GM19239 (cell line): Measurements from ENCODE around the gene MICAL2.

ENCODE experiments used
- DNase-seq: peaks from one replicate; pipeline ENCODE4 v3.0.0; 2011; ENCODE audit warnings: low spot score; ENCODE audit not compliant: insufficient read length
- FAIRE-seq: peaks from 2 replicates; lab custom pipeline; 2011; peaks lifted over from hg19 to GRCh38; lab: Jason Lieb, UNC

MICAL2 gene

GRCh38 chr11:12251666-12252560 is 141.5 kb downstream of the MICAL2 start:
- FAIRE-seq: no peak
- no peak for DNase-seq

- DNase-seq: no peak
Observed at GRCh38 chr11:12253843-12254281, 143.5 kb downstream of the MICAL2 start.

GRCh38 chr11:12258451-12258850 is 148.1 kb downstream of the MICAL2 start:
- DNase-seq: no peak
- no peak for FAIRE-seq

More at GRCh38 chr11:12253843-12254281, 143.5 kb downstream of the MICAL2 start:
- no peak for FAIRE-seq

DNA sequence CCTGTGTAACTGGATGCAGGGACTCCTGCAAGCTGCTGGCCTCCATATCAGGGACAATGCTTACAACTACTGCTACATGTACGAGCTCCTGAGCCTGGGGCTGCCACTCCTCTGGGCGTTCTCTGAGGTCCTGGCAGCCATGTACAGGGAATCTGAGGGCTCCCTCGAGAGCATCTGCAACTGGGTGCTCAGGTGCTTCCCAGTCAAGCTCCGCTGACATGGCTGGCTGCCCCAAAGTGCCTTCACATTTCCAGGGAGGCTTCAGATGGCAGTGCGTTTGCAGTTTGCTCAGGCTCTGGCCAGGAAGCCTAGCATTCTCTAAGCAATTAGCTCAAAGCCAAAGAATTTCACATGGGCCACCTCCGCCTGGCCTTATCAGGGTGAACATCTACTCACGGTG is 149.6 kb downstream of the MICAL2 start:
- no peak for FAIRE-seq
- no peak for DNase-seq

DNA sequence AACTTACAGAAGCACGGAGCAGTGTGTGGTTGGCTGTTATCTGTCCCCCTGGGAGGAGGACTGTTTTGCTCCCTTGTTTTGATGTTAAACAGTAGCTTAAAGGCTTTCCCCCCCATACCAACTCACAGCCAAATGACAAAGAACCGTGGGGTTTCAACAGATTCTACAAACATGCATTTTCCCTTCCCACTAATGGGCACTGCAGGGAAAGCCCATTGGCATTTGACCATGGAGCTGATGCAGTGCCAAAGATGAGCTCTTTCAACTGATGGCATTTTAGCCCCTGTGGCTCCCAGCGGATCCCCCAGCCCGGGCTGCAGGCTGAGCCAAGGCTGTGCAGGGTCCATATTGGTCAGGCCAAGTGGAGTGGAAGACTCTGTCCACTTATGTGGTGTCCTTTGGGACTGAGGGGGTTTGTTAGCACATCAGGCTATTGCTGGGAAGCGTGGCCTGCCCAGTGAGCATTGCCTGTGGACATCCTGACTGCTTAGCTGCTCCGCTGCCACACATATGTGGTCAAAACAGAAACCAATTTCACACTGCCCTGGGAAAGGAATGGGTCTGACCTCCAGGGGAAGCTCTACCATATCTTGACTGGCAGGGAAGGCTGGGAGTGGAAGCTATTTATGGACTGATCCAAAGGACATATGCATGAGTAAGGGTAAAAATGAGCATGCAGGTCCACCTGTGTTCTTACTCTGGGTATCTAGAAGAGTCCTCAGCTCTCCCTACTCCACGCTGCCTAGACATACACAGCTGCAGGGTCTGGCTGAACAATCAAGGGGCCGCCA is 150.5 kb downstream of the MICAL2 start:
- DNase-seq: no peak
- no peak for FAIRE-seq

- no peak for FAIRE-seq
- no peak for DNase-seq
Observed at GRCh38 chr11:12261551-12261950, 151.2 kb downstream of the MICAL2 start.

DNA sequence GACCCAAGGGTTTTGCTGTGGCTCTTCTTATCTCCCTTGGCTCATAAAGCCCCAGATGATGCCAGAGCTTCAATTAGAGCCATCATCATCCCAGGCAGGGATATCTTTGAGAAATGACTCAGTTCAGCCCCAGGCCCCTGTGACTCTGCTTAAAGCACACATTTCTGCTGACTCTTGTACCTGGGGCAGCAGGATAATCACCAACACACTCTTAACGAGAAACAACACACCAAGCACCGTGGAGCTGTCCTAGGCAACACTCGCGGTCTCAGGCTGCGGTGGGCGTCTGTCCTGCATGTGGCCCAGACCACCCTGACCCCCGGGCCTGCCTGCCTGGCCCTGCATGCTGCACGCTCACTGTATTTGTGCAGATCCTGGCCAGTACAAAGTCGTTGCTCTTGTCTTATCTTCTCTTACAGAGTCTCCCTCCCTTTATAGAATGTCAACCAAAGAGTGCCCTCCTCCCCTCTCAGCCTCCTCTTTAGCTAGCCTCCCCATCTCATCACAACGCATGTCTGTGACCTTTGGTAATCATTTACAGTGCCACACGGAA is 152.8 kb downstream of the MICAL2 start:
- no peak for DNase-seq
- no peak for FAIRE-seq

DNA sequence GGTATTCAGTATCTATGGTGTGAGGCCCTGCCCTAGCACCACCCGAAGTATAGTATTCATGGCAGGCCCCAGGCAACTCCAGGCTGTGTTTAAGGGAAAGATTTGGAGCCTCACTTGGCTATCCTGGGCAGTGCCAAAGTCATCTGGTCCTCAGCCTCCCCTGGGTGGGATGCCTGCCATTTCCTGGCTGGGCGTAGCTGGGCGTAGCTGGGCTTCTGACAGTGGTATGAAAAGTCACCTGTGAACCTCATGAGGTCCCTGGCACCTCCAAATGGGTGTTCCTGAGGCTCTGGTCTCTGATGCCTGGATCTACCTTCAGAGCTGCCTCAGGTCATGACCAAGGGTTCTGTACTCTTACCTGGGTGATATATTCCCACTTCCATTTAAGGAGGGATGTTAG is 154.0 kb downstream of the MICAL2 start:
- DNase-seq: no peak
- FAIRE-seq: no peak

DNA sequence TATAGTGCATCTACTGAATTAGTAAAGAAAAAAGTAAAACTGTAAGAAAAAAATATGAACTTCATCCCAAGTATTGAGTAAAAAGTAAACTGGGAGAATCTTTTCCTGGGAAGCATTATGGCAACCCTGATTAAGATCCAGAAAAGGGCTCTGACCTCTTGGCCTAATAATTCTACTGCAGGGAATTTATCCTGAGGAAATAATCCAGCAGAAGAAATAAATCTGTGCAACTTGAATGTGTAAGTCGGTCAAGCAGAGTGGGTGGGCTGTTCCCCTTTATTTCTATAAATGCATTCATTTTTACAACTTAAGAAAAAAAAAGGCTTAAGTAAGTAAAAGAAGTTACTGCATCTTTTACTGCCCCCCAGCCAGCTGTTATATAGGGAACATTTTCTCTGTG is 155.7 kb downstream of the MICAL2 start:
- no peak for FAIRE-seq
- no peak for DNase-seq

- DNase-seq (no peak), FAIRE-seq (no peak)
Observed at GRCh38 chr11:12266943-12267342, 156.6 kb downstream of the MICAL2 start.

- DNase-seq: no peak
- FAIRE-seq: no peak
Observed at GRCh38 chr11:12267921-12268320, 157.5 kb downstream of the MICAL2 start.

DNA sequence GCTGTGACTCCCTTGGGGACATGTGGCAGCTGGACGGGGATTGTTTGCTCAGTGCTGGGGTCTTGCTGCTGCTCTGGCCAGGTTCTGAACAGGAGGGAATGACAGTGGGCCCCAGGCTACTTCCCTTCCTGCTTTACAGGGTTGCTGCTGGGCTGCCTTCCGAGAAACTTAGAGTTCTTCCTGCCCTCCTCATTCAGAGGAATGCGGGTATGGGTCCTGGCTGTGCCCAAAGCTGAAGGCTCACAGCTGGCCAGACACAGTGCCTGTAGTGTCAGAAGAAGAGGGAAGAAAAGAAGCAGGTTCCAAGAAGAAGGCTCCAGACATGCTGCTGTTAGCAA is 158.7 kb downstream of the MICAL2 start:
- no peak for DNase-seq
- FAIRE-seq: no peak

DNA sequence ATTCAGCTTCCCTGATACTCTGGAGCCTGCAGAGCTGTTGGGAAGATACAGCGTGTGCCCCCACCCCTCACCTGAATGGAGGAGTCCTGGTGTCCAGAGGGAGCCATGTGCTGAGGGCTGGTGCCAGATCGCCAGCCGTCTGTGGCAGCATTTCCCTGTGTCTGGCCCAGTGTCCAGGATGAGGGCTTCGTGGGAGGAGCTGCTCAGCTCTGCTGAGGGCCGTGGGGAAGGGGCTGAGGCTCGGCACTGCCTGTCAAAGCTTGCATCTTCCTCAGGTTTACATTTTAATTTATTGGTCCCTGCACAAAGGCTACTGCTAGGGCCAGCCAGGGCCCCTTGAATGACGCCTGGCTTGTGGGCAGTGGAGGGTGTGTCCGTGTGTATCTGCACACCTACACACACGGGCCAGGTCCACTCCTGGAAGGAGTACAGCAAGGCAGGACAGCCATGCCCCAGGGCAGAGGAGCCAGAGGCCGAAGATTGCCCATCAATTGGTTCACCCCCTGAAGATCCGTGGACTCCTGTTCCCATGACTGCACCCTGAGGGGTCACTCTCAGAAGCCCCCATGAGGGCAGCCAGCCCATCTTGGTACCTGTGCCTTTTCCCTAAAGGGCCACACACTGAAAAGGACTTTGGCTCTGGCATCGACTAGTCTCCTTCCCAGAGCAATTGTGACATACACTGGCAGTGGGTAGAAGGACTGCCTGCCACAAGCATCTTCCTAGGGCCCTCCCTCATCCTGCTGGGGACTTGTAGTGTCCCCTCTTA is 159.2 kb downstream of the MICAL2 start:
- FAIRE-seq (no peak), DNase-seq (no peak)

GRCh38 chr11:12270215-12270797 is 159.9 kb downstream of the MICAL2 start:
- FAIRE-seq: no peak
- DNase-seq: no peak

DNA sequence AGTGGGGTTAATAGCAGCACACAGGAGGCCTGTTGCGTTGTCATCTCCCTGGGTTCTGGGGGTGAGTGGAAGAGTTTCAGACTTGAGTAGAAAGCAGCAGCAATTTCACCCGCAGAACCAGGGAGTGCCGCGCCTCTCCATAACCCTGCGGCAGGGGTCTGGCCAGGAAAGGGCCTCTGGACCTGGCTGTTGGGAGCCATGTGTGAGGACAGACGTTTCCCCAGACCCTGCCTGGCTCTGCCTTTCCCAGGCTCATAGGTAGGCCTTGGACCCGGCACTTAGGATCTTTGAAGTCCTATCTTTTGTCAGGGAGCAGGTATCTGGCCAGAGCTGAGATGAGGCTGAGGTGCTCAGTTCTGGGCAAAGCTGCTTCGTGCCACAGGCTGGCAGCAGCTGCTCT is 160.4 kb downstream of the MICAL2 start:
- DNase-seq (no peak), FAIRE-seq (no peak)

GRCh38 chr11:12271241-12271640 is 160.9 kb downstream of the MICAL2 start:
- DNase-seq (no peak), FAIRE-seq (no peak)

- FAIRE-seq (no peak), DNase-seq (no peak)
Observed at GRCh38 chr11:12271826-12272366, 161.5 kb downstream of the MICAL2 start.

DNA sequence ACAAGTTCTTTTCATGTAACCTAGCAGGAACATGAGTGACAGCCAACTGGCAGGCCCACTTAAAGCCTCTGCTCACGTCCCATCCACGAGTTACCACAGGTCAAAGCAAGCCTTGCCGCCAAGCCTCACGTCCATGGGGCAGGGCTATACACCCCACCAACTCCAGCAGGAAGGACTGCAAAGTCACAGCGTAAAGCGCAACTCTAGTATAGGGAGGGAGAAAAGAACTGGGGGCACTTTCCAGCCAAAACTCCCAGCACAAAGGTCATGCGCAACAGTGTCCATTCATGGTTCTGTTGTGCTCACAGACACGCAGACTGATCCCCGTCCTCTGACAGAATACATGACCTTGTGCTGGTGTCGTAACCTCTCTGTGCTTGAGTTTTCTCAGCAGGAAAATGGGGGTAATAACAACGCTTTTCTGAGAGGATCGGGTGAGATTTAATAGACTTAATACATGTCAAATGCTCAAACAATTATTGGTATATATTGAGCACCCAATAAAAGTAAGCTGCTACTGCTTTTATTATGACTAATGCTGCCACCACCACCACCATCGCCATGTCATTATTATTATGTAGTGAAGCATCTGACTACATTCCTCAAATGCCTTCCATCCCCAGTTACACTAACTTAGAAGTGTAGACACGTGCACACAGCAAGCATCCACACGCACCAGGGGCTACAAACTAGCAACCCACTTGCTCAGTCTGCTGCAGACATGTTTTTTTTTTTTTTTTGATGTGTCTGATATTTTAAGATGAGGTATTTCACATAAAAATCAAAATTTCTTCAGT is 162.6 kb downstream of the MICAL2 start:
- DNase-seq: no peak
- no peak for FAIRE-seq

DNA sequence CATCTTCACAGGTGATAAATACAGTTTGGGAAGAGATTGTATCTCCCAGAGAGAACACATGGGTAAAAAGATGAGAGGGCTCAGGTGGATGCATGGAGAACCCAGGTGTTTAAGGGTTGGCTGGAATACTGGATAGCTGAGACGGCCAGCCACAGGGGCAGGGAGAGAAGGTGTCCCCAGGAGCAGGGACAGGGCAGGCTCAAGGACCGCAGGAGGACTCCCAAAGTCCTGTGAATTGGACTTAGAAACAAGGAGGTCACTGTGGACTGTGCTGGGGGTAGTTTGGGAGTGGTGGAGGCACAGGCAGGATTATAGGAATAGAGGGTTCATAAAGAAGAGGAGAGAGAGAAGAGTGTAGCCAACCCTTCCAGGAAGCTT is 163.2 kb downstream of the MICAL2 start:
- FAIRE-seq (no peak), DNase-seq (no peak)
